Measurements from ENCODE around the gene SPRR5. TPM values are rescaled to one million over a fixed set of nuclear protein-coding genes. Genes with fewer than 3 reads are reported as not detected.

Gene SPRR5
- total RNA-seq, 1 experiment from 2014 or later, result not detected

DNA sequence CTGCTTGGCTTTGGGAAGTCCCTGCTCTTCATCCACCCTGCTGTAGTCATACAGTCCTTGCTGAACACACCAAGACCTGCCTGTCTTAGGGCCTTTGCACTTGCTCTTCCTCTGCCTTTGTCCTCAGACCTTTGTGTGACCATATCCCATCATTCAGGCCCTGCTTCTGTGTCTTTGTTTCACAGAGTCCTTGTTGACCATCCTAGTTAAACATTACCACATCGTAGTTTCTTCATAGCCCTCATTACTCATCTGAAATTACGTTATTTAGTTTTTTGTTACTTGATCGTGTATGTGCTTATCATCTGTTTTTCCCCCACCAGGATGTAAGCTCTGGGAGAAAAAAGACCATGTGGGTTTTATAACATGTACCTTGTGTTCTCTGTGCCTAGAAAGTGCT is 18.3 kb upstream of the SPRR5 start:
- DNase-seq (ENCODE audit: low spot score), result no peak
- POLR2A ChIA-PET (ENCODE audit: low non-redundant PET), result no interaction called here
- TF ChIP-seq, protein P1, sequence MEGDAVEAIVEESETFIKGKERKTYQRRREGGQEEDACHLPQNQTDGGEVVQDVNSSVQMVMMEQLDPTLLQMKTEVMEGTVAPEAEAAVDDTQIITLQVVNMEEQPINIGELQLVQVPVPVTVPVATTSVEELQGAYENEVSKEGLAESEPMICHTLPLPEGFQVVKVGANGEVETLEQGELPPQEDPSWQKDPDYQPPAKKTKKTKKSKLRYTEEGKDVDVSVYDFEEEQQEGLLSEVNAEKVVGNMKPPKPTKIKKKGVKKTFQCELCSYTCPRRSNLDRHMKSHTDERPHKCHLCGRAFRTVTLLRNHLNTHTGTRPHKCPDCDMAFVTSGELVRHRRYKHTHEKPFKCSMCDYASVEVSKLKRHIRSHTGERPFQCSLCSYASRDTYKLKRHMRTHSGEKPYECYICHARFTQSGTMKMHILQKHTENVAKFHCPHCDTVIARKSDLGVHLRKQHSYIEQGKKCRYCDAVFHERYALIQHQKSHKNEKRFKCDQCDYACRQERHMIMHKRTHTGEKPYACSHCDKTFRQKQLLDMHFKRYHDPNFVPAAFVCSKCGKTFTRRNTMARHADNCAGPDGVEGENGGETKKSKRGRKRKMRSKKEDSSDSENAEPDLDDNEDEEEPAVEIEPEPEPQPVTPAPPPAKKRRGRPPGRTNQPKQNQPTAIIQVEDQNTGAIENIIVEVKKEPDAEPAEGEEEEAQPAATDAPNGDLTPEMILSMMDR (conservative IDR thresholded peaks at IDR 0.05; ENCODE audit: low read depth, low read length), result no peak
- TF ChIP-seq EZH2 (IDR thresholded peaks at IDR 0.05; ENCODE audit: borderline replicate concordance, low read depth, low read length, poor library complexity, severe bottlenecking), result no peak
- Histone ChIP-seq H3K27me3 (replicated peaks; ENCODE audit: insufficient read depth, low read depth, low read length, poor library complexity) (no peaks in the 10 kb centered on the region), H3K4me1 (ENCODE audit: insufficient read depth, low read length, poor library complexity, severe bottlenecking) (no peaks in the 10 kb centered on the region), H3K36me3 (ENCODE audit: insufficient read depth, low read length, poor library complexity, severe bottlenecking) (no peaks in the 10 kb centered on the region), H3K9me3 (ENCODE audit: low read depth, low read length, poor library complexity, severe bottlenecking) (no peaks in the 10 kb centered on the region), H3K27ac (ENCODE audit: low read depth, low read length, poor library complexity, severe bottlenecking) (no peak overlapping the region), H3K4me3 (ENCODE audit: low read depth, low read length, poor library complexity, severe bottlenecking) (no peak overlapping the region)
- no TSS peak for BruUV-seq (replicated peaks)
- intact Hi-C loops (cut with micrococcal nuclease; ENCODE audit: unreplicated experiment), result no loop called here
- CTCF ChIA-PET, result no interaction called here

DNA sequence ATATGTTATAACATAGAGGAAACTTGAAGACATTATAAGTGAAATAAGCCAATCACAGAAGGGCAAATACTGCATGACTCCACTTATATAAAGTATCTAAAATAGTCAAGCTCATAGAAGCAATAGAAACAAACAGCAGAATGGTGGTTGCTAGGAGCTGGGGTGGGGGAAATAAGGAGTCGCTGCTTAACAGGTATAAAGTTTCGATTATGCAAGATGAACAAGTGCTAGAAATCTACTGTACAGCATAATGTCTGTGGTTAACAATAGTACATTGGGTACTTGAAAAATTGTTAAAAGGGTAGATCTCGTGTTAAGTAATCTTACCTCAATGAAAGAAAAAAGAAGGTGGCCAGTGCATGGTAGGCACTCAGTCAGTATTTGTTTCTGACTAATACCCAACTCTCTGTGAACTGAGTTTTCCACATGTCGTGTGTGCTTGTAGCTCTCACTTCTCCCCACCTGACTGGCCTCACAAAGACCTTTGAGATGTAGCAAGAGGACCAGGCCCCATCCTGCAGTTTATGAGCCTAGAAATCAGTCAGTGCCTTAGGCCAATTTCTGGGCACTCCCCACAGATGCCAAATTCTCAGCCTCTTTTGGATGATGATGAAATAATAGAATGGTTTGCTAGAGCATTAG is 14.7 kb upstream of the SPRR5 start:
- CTCF ChIA-PET, result no interaction called here
- DNase-seq (ENCODE audit: low spot score), result no peak

DNA sequence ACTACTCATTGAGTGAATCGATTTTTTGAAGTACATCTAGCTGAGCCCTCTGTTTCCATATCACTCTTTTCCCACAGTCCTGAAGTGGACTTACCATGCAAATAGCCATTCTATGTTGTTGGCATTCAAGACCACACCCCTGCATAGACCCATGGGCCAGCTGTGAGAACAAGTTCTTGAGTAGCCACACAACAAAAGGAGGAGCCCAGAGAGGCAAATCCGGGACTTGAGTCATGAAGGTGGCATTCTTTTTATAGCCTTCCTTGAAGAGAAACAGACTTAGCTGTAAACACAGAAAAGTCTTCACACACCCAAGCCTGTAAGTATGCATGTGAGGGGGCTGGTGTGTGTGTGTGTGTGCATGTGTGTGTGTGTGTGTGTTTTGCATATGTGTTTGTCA is 13.8 kb upstream of the SPRR5 start:
- POLR2A ChIA-PET (ENCODE audit: low non-redundant PET), result no interaction called here
- TF ChIP-seq EZH2 (IDR thresholded peaks at IDR 0.05; ENCODE audit: borderline replicate concordance, low read depth, low read length, poor library complexity, severe bottlenecking), result no peak
- TF ChIP-seq, protein P1 (conservative IDR thresholded peaks at IDR 0.05; ENCODE audit: low read depth, low read length), result no peak
- intact Hi-C loops (cut with micrococcal nuclease; ENCODE audit: unreplicated experiment), result no loop called here
- Histone ChIP-seq H3K27ac (ENCODE audit: low read depth, low read length, poor library complexity, severe bottlenecking) (no peak overlapping the region), H3K27me3 (replicated peaks; ENCODE audit: insufficient read depth, low read depth, low read length, poor library complexity) (no peaks in the 10 kb centered on the region), H3K9me3 (ENCODE audit: low read depth, low read length, poor library complexity, severe bottlenecking) (no peaks in the 10 kb centered on the region), H3K4me1 (ENCODE audit: insufficient read depth, low read length, poor library complexity, severe bottlenecking) (no peaks in the 10 kb centered on the region), H3K36me3 (ENCODE audit: insufficient read depth, low read length, poor library complexity, severe bottlenecking) (no peaks in the 10 kb centered on the region), H3K4me3 (ENCODE audit: low read depth, low read length, poor library complexity, severe bottlenecking) (no peak overlapping the region)
- CTCF ChIA-PET, result no interaction called here
- no TSS peak for BruUV-seq (replicated peaks)
- DNase-seq (ENCODE audit: low spot score), result no peak

More for the DNA sequence above, 14.7 kb upstream of the SPRR5 start:
- H3K27ac ChIP-seq (ENCODE audit: low read depth, low read length, poor library complexity, severe bottlenecking), result no peak overlapping the region
- BruUV-seq (replicated peaks), result no TSS peak
- H3K4me1 ChIP-seq (ENCODE audit: insufficient read depth, low read length, poor library complexity, severe bottlenecking), result no peaks in the 10 kb centered on the region
- H3K36me3 ChIP-seq (ENCODE audit: insufficient read depth, low read length, poor library complexity, severe bottlenecking), result no peaks in the 10 kb centered on the region
- no peaks in the 10 kb centered on the region for H3K9me3 ChIP-seq (ENCODE audit: low read depth, low read length, poor library complexity, severe bottlenecking)
- POLR2A ChIA-PET (ENCODE audit: low non-redundant PET), result no interaction called here
- TF ChIP-seq, protein P1 (conservative IDR thresholded peaks at IDR 0.05; ENCODE audit: low read depth, low read length), result no peak
- TF ChIP-seq EZH2 (IDR thresholded peaks at IDR 0.05; ENCODE audit: borderline replicate concordance, low read depth, low read length, poor library complexity, severe bottlenecking), result no peak
- H3K4me3 ChIP-seq (ENCODE audit: low read depth, low read length, poor library complexity, severe bottlenecking), result no peak overlapping the region
- intact Hi-C loops (cut with micrococcal nuclease; ENCODE audit: unreplicated experiment), result no loop called here
- no peaks in the 10 kb centered on the region for H3K27me3 ChIP-seq (replicated peaks; ENCODE audit: insufficient read depth, low read depth, low read length, poor library complexity)

Measured in A673 (cell line).